Stimulated activated naive CD4-positive, alpha-beta T cell treated with Interleukin-2 at 50 U/mL for 16 hours (primary cell): ENCODE results near the gene SLC35G4.
"Not testable (repeated sequence)": the region's sequence is repeated elsewhere in the genome, so short reads cannot be mapped to it uniquely, and the experiment has no call there.

Experiments
- DNase-seq: peaks from one replicate; lab custom pipeline; 2025; lab: John Stamatoyannopoulos, UW

The SLC35G4 gene

DNA sequence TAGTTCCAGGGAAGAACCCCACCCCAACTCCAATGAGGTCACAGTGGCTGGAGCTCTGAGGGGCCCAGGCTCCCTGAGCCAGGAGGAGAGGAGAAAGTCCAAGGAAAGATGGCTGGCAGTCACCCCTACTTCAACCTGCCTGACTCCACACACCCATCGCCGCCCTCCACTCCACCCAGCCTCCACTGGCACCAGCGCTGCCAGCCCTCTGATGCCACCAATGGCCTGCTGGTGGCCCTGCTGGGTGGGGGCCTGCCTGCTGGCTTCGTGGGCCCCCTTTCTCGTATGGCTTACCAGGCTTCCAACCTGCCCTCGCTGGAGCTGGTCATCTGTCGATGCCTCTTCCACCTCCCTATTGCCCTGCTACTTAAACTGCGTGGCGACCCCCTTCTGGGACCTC lies at the start of gene SLC35G4:
TSS of gene SLC35G4 (plus strand) at position 109 of the 400 bp plus-strand sequence. CDS start at position 109, 0 bp downstream.
- not testable (repeated sequence) for DNase-seq

DNA sequence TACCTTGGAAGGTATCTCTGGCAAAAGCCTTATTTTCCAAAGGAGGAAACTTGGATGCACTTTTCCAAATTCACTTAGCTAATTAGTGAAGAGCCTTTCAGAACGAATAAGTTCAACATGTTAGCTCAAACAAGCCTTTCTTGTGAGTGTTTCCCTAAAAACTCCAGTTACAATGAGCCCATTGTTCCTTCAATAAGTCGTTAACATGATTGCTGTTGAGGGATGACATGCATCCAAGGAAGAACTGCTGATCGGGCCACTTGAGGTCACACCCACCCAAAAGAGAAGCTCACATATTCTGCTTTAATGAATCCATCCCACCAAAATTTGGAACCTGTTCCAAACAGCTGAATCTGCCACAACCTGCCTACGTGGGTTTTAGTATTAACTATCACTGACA lies 48.1 kb upstream of the SLC35G4 start:
- no peak for DNase-seq

DNA sequence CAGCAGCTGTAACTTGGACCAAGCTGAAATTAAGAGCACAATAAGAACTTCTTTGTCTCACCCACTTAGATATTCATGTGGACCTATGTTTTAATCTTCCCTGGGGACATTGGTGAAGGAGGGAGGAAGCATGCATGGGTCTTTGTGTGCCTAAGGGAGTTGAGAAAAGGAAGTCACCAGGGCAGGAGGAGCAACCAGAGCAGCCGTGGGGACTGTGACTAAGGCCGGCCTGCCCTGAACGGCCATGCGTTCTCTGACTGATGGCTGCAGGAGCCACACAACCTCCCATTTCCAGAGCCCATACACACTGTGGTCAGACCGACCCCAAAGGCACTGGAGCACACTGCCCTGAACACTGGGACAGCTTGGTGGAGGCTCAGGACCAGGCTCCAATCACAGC lies 43.7 kb upstream of the SLC35G4 start:
- no peak for DNase-seq

- no peak for DNase-seq
Observed at GRCh38 chr18:11566236-11566965, 43.0 kb upstream of the SLC35G4 start.

GRCh38 chr18:11567396-11567795 lies 42.0 kb upstream of the SLC35G4 start:
- no peak for DNase-seq

DNA sequence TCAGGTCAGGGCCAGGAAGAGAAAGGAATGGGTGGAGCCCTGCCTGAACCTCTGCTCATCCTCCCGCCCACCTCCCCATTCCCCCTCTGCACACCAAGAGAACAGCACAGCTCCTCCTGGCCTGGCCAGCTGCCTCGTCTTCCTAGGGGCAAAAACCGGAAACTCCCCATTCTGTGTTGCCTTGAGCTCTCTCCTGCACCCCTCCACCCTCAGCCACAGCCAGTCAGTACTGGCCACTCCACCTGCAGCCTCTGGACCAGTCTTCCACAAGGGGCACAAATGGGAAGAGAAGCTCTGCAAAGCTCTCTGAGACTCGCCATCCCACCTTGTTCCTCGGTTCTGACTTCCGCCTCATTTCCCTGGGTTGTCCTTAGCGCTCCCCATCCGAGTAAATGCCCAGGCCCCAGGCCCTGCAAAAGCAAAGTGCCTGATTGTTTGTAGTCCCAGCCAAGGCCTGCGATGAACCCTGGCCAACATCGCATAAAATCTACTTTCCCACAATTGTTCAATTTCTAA lies 39.3 kb upstream of the SLC35G4 start:
- DNase-seq, result no peak

GRCh38 chr18:11570769-11571412 lies 38.5 kb upstream of the SLC35G4 start:
- no peak for DNase-seq

DNA sequence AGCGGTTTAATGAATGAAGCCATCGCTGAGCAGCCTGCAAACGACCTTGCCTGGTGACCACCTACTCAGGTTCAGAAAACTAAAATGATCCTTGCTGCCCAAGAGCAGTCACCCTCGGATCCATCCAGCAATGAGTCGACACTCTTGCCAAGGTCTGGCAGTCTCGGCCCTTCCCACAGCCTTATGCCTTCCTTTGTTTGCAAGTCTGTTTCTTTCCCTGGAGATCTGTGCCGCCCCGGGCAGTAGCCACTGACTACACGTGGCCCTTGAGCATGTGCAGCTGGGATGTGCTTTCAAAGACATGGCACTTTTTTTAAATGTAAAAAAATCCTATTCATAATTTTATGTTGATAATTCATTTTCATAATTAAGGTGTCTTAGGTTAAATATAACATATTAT lies 37.2 kb upstream of the SLC35G4 start:
- no peak for DNase-seq

DNA sequence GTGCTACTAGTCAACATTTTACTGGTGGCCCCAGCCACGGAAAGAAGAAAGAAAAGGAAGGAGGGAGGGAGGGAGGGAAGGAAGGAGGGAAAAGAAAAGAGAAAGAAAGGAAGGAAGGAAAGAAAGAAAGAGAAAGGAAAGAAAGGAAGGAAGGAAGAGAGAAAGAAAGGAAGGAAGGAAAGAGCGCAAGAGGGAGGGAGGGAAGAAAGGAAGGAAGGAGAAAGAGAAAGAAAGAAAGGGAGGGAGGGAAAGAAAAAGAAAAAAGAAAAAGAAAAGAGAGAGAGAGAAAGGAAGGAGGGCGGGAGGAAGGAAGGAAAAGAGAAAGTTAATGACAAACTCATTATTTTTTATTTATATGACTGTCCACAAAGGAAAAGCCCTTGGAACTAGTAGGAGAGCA lies 34.9 kb upstream of the SLC35G4 start:
- no peak for DNase-seq

DNA sequence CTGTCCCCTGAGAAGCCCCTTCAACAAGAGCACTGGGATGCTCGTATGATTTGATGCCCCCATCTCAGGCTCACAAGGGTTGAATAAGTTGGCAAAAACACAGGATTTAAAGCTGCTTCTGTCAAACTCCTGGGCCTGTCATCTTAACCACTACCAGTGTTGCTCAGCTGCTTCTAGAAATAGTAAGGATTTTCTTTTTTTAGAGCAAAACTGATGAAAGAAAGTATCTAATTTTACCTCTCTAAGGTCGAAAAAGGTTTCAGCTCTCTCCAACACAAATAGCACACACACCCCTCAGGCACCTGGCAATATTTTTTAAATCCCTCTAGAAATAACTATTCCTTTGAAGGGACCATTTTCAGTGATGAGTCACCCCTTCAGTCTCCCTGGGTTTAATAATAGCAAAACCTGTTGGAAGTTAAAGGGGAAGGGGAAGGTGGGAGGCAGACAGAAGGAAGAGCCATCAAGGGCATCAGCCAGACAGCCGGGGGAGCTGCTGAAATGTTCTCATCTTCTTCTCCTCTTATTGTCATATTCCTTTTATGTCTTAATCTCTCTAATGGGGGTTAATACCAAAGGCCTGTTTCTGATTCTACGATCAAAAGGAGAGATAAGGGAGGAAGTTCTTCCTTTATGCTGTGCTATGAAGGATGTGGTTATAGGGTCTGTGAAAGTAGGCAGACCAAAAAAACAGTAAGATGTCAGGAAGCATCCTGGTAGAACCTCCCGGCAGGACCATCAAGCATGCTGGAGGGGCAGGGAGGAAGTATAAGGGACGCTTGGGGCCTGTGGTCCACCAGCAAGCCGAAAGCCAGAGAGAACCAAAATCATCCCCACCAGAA lies 31.9 kb upstream of the SLC35G4 start:
- DNase-seq, result no peak

DNA sequence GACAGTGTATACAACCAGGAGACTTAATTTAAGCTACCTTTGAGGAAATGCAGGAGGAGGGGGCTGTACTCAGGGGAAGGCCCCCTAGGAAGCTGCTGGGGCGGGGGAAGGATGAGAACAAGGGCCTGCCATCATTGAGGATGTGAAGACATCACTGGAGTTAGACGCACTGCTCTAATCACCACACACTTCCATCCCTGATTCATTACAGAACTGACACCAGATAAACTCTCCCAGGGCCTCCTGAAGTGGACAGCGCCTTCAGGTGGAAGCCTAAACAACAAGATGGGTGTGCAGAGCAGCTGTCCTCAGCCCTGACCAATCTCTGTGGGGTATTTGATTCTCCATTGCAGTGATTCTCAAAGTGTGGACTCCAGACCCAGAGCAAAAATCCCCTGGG lies 30.6 kb upstream of the SLC35G4 start:
- DNase-seq, result no peak

DNA sequence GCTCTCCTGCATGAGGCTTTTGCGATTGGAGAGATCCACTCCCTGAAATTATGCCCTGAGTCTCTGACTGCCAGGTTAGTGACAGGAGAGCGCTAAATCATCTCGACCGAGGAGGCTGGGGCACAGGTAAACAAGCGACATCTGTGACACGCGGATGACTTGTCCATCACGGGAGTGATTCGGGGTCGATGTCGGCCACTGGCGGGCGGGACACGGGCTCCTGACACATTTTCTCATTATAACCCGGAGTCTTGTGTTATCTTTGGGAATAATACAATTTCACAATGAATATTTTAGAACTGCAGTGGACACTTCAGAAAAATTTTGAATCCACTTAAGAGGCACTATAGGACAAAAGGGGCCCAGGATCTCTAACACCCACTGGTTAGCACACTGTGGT lies 29.5 kb upstream of the SLC35G4 start:
- DNase-seq, result no peak

- no peak for DNase-seq
Observed at GRCh38 chr18:11581286-11581685, 28.1 kb upstream of the SLC35G4 start.

DNA sequence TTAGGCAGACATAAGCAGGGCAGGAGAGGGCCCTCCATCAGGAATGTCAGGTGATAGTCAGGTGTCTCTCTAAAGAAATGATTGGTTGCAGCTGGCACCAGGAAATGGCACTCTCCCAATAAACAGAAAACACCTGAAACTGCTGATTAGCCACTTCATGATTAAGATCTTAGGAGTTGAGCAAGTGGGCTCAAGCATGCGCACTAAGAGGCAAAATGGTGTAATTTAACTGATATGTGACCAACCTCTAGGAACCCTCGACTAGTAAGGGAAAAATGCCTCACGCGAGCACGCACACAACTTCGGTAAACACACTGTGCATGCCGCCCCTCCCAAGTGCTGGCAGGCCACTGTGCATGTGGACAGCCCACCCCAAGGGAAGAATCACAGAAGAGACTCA lies 23.8 kb upstream of the SLC35G4 start:
- no peak for DNase-seq

- DNase-seq, result no peak
Observed at GRCh38 chr18:11586896-11587295, 22.5 kb upstream of the SLC35G4 start.

- DNase-seq, result no peak
Observed at GRCh38 chr18:11587432-11587831, 22.0 kb upstream of the SLC35G4 start.

DNA sequence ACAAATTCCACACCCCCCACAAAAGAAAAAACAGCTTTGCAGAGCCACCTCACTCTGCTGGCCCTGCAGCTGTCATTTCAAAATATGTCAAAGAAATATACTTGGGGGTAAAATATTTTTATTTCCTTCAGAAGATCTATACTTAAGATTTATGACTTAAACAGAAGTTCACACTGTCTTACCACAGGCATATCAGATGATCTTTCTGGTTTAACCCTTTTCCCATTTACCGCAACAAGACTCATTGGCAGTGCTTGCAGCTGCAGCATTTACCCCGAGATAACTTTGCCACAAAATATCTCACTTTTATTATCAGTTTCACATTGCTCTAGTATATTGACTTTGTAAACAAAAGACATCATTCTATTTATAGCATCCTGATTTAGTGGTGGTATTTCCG lies 21.6 kb upstream of the SLC35G4 start:
- DNase-seq, result no peak

- DNase-seq, result no peak
Observed at GRCh38 chr18:11591957-11592356, 17.4 kb upstream of the SLC35G4 start.

- no peak for DNase-seq
Observed at GRCh38 chr18:11600321-11600720, 9.1 kb upstream of the SLC35G4 start.

DNA sequence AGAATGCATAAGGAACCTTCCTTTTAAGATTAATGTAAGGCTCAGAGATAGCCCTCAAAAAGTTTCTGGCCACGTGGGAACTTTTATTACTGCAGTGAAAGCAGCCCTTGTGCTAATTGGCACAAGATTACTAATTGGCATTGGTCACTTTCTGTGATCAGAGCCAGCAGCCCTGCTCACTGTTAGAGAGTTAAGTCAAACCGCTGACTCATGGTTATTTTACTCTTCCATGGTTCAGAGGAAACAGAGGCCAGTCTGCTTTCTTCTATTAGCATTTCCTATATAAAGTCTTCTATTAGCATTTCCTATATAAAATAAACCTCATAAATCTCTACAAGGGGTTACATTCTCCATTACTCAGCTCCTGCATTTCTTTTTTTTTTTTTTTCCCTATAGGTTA lies 1.5 kb upstream of the SLC35G4 start:
- no peak for DNase-seq

GRCh38 chr18:11608618-11609017 lies 778 bp upstream of the SLC35G4 start:
- DNase-seq, result not testable (repeated sequence)

- DNase-seq, result not testable (repeated sequence)
Observed at GRCh38 chr18:11613073-11613472, 3.7 kb downstream of the SLC35G4 start.

GRCh38 chr18:11613611-11614010 lies 4.2 kb downstream of the SLC35G4 start:
- DNase-seq, result not testable (repeated sequence)
